Measurements from ENCODE around the gene SEBOX. TPM values are rescaled to one million over a fixed set of nuclear protein-coding genes. Genes with fewer than 3 reads are reported as not detected.
A peak's percentile ranks its signal among the peaks of the same experiment; 100 is the strongest.
"Not testable (repeated sequence)": the region's sequence is repeated elsewhere in the genome, so short reads cannot be mapped to it uniquely, and the experiment has no call there.

Gene SEBOX
- polyA plus RNA-seq, 4 donors: not detected

- Histone ChIP-seq H3K9me3 (ENCODE audit: control insufficient read depth in 2 of 2, insufficient read depth in 1 of 2, low read depth in 1 of 2, low read length in 1 of 2) (no peaks in the 10 kb centered on the region), H3K27ac (ENCODE audit: low read depth in 1 of 3, low read length in 2 of 3) (no peak overlapping the region), H3K36me3 (ENCODE audit: control insufficient read depth in 3 of 3, insufficient read depth in 2 of 3, low read depth in 1 of 3, low read length in 3 of 3) (peaks cover 12 to 93% (median 26%) of the 10 kb centered on the region in 3 donors), H3K27me3 (ENCODE audit: control insufficient read depth in 3 of 3, insufficient read depth in 3 of 3, low read length in 3 of 3) (no peaks in the 10 kb centered on the region), H3K4me1 (ENCODE audit: control insufficient read depth in 3 of 3, insufficient read depth in 2 of 3, low read depth in 1 of 3, low read length in 2 of 3) (no peaks in the 10 kb centered on the region), H3K4me3 (ENCODE audit: low read depth in 1 of 3, low read length in 3 of 3) (no peak overlapping the region)
- DNase-seq (no peak), FAIRE-seq (no peak)
- WGBS, 3 donors: 87 to 95% (median 90%) methylated on average over 9 of the region's 9 CpGs
Observed at GRCh38 chr17:28344011-28344410, 21.0 kb downstream of the SEBOX start.

- WGBS, 3 donors: 74 to 84% (median 80%) methylated on average over 10 of the region's 10 CpGs
- DNase-seq: no peak
- no peaks in the 10 kb centered on the region for H3K4me1 ChIP-seq (ENCODE audit: control insufficient read depth in 3 of 3, insufficient read depth in 2 of 3, low read depth in 1 of 3, low read length in 2 of 3)
- no peak for FAIRE-seq
- H3K27me3 ChIP-seq (ENCODE audit: control insufficient read depth in 3 of 3, insufficient read depth in 3 of 3, low read length in 3 of 3): no peaks in the 10 kb centered on the region
- no peak overlapping the region for H3K27ac ChIP-seq (ENCODE audit: low read depth in 1 of 3, low read length in 2 of 3)
- peaks cover 9 to 94% (median 26%) of the 10 kb centered on the region in 3 donors for H3K36me3 ChIP-seq (ENCODE audit: control insufficient read depth in 3 of 3, insufficient read depth in 2 of 3, low read depth in 1 of 3, low read length in 3 of 3)
- H3K4me3 ChIP-seq (ENCODE audit: low read depth in 1 of 3, low read length in 3 of 3): no peak overlapping the region
- no peaks in the 10 kb centered on the region for H3K9me3 ChIP-seq (ENCODE audit: control insufficient read depth in 2 of 2, insufficient read depth in 1 of 2, low read depth in 1 of 2, low read length in 1 of 2)
Observed at GRCh38 chr17:28343491-28343932, 21.5 kb downstream of the SEBOX start.

- no peaks in the 10 kb centered on the region for H3K9me3 ChIP-seq (ENCODE audit: control insufficient read depth in 2 of 2, insufficient read depth in 1 of 2, low read depth in 1 of 2, low read length in 1 of 2)
- H3K27me3 ChIP-seq (ENCODE audit: control insufficient read depth in 3 of 3, insufficient read depth in 3 of 3, low read length in 3 of 3): no peaks in the 10 kb centered on the region
- H3K36me3 ChIP-seq (ENCODE audit: control insufficient read depth in 3 of 3, insufficient read depth in 2 of 3, low read depth in 1 of 3, low read length in 3 of 3): peaks cover 9 to 87% (median 22%) of the 10 kb centered on the region in 3 donors
- no peak for DNase-seq
- H3K4me3 ChIP-seq (ENCODE audit: low read depth in 1 of 3, low read length in 3 of 3): no peak overlapping the region
- 92 to 94% (median 92%) methylated on average over 14 of the region's 14 CpGs for WGBS, 3 donors
- FAIRE-seq: no peak
- no peak overlapping the region for H3K27ac ChIP-seq (ENCODE audit: low read depth in 1 of 3, low read length in 2 of 3)
- H3K4me1 ChIP-seq (ENCODE audit: control insufficient read depth in 3 of 3, insufficient read depth in 2 of 3, low read depth in 1 of 3, low read length in 2 of 3): peaks cover 0 to 2% (median 0%) of the 10 kb centered on the region in 3 donors
Observed at GRCh38 chr17:28342313-28342712, 22.7 kb downstream of the SEBOX start.

GRCh38 chr17:28341516-28341915, 23.5 kb downstream of the SEBOX start:
- no peaks in the 10 kb centered on the region for H3K9me3 ChIP-seq (ENCODE audit: control insufficient read depth in 2 of 2, insufficient read depth in 1 of 2, low read depth in 1 of 2, low read length in 1 of 2)
- H3K27ac ChIP-seq (ENCODE audit: low read depth in 1 of 3, low read length in 2 of 3): no peak overlapping the region
- WGBS, 3 donors: 90 to 94% (median 92%) methylated on average over 11 of the region's 11 CpGs
- no peaks in the 10 kb centered on the region for H3K27me3 ChIP-seq (ENCODE audit: control insufficient read depth in 3 of 3, insufficient read depth in 3 of 3, low read length in 3 of 3)
- no peak for FAIRE-seq
- DNase-seq: no peak
- H3K4me1 ChIP-seq (ENCODE audit: control insufficient read depth in 3 of 3, insufficient read depth in 2 of 3, low read depth in 1 of 3, low read length in 2 of 3): peaks cover 1 to 10% (median 7%) of the 10 kb centered on the region in 3 donors
- no peak overlapping the region for H3K4me3 ChIP-seq (ENCODE audit: low read depth in 1 of 3, low read length in 3 of 3)
- H3K36me3 ChIP-seq (ENCODE audit: control insufficient read depth in 3 of 3, insufficient read depth in 2 of 3, low read depth in 1 of 3, low read length in 3 of 3): peaks cover 6 to 80% (median 22%) of the 10 kb centered on the region in 3 donors

GRCh38 chr17:28340374-28340773, 24.6 kb downstream of the SEBOX start:
- 75 to 87% (median 79%) methylated on average over 6 of the region's 6 CpGs for WGBS, 3 donors
- Histone ChIP-seq H3K4me1 (ENCODE audit: control insufficient read depth in 3 of 3, insufficient read depth in 2 of 3, low read depth in 1 of 3, low read length in 2 of 3) (peaks cover 4 to 10% (median 10%) of the 10 kb centered on the region in 3 donors), H3K36me3 (ENCODE audit: control insufficient read depth in 3 of 3, insufficient read depth in 2 of 3, low read depth in 1 of 3, low read length in 3 of 3) (peaks cover 6 to 70% (median 17%) of the 10 kb centered on the region in 3 donors), H3K27me3 (ENCODE audit: control insufficient read depth in 3 of 3, insufficient read depth in 3 of 3, low read length in 3 of 3) (no peaks in the 10 kb centered on the region), H3K27ac (ENCODE audit: low read depth in 1 of 3, low read length in 2 of 3) (no peak overlapping the region), H3K9me3 (ENCODE audit: control insufficient read depth in 2 of 2, insufficient read depth in 1 of 2, low read depth in 1 of 2, low read length in 1 of 2) (no peaks in the 10 kb centered on the region), H3K4me3 (ENCODE audit: low read depth in 1 of 3, low read length in 3 of 3) (no peak overlapping the region)
- FAIRE-seq (no peak), DNase-seq (no peak)

GRCh38 chr17:28339431-28339830, 25.6 kb downstream of the SEBOX start:
- DNase-seq: no peak
- Histone ChIP-seq H3K4me1 (ENCODE audit: control insufficient read depth in 3 of 3, insufficient read depth in 2 of 3, low read depth in 1 of 3, low read length in 2 of 3) (peaks cover 4 to 13% (median 10%) of the 10 kb centered on the region in 3 donors), H3K4me3 (ENCODE audit: low read depth in 1 of 3, low read length in 3 of 3) (no peak overlapping the region), H3K27ac (ENCODE audit: low read depth in 1 of 3, low read length in 2 of 3) (peak overlapping the region in 1 of 3 donors; percentile 42), H3K27me3 (ENCODE audit: control insufficient read depth in 3 of 3, insufficient read depth in 3 of 3, low read length in 3 of 3) (no peaks in the 10 kb centered on the region), H3K9me3 (ENCODE audit: control insufficient read depth in 2 of 2, insufficient read depth in 1 of 2, low read depth in 1 of 2, low read length in 1 of 2) (no peaks in the 10 kb centered on the region), H3K36me3 (ENCODE audit: control insufficient read depth in 3 of 3, insufficient read depth in 2 of 3, low read depth in 1 of 3, low read length in 3 of 3) (peaks cover 6 to 61% (median 17%) of the 10 kb centered on the region in 3 donors)
- WGBS, 3 donors: 93 to 97% (median 94%) methylated on average over 15 of the region's 15 CpGs
- FAIRE-seq: no peak

- H3K27me3 ChIP-seq (ENCODE audit: control insufficient read depth in 3 of 3, insufficient read depth in 3 of 3, low read length in 3 of 3); FAIRE-seq; H3K4me3 ChIP-seq (ENCODE audit: low read depth in 1 of 3, low read length in 3 of 3); H3K9me3 ChIP-seq (ENCODE audit: control insufficient read depth in 2 of 2, insufficient read depth in 1 of 2, low read depth in 1 of 2, low read length in 1 of 2); DNase-seq: not testable (repeated sequence)
- peak overlapping the region in 1 of 3 donors; percentile 73 for H3K27ac ChIP-seq (ENCODE audit: low read depth in 1 of 3, low read length in 2 of 3)
- peaks cover 8 to 17% (median 10%) of the 10 kb centered on the region in 3 donors for H3K4me1 ChIP-seq (ENCODE audit: control insufficient read depth in 3 of 3, insufficient read depth in 2 of 3, low read depth in 1 of 3, low read length in 2 of 3)
- H3K36me3 ChIP-seq (ENCODE audit: control insufficient read depth in 3 of 3, insufficient read depth in 2 of 3, low read depth in 1 of 3, low read length in 3 of 3): peaks cover 6 to 54% (median 17%) of the 10 kb centered on the region in 3 donors
- WGBS, 3 donors: 95 to 96% (median 96%) methylated on average over 8 of the region's 8 CpGs
Observed at GRCh38 chr17:28338769-28339212, 26.2 kb downstream of the SEBOX start.

- no peaks in the 10 kb centered on the region for H3K27me3 ChIP-seq (ENCODE audit: control insufficient read depth in 3 of 3, insufficient read depth in 3 of 3, low read length in 3 of 3)
- H3K4me1 ChIP-seq (ENCODE audit: control insufficient read depth in 3 of 3, insufficient read depth in 2 of 3, low read depth in 1 of 3, low read length in 2 of 3): peaks cover 8 to 17% (median 10%) of the 10 kb centered on the region in 3 donors
- H3K9me3 ChIP-seq (ENCODE audit: control insufficient read depth in 2 of 2, insufficient read depth in 1 of 2, low read depth in 1 of 2, low read length in 1 of 2): no peaks in the 10 kb centered on the region
- DNase-seq: no peak
- 60 to 80% (median 79%) methylated on average over 5 of the region's 5 CpGs for WGBS, 3 donors
- peaks cover 6 to 49% (median 16%) of the 10 kb centered on the region in 3 donors for H3K36me3 ChIP-seq (ENCODE audit: control insufficient read depth in 3 of 3, insufficient read depth in 2 of 3, low read depth in 1 of 3, low read length in 3 of 3)
- no peak overlapping the region for H3K4me3 ChIP-seq (ENCODE audit: low read depth in 1 of 3, low read length in 3 of 3)
- FAIRE-seq: no peak
- H3K27ac ChIP-seq (ENCODE audit: low read depth in 1 of 3, low read length in 2 of 3): peak overlapping the region in 1 of 3 donors; percentile 73
Observed at GRCh38 chr17:28338056-28338768, 26.8 kb downstream of the SEBOX start.

Data from small intestine (tissue), 7 donors.